Lung (tissue), 12 donors: ENCODE results near the gene GSE1. TPM values are rescaled to one million over a fixed set of nuclear protein-coding genes. Genes with fewer than 3 reads are reported as not detected.

Source experiments
- ATAC-seq: fragments of 200-7000 bp; cut with Tn5 transposase; one replicate; pipeline ENCODE4 v1.9.1; 2020; ENCODE audit warnings: moderate number of reproducible peaks; ENCODE audit not compliant: insufficient read depth, low FRiP score
- DNase-seq, 3 donors: peaks; one replicate each; pipeline ENCODE4 v3.0.0-alpha.2; 2013 to 2017
- H3K27ac ChIP-seq, 2 donors: one replicate each; pipeline ENCODE4 v1.5.1; 2013; ENCODE audit warnings: mild to moderate bottlenecking in 2 of 2, moderate library complexity in 2 of 2, control low read depth in 1 of 2, inconsistent platforms in 1 of 2, low read depth in 1 of 2, low read length in 1 of 2
- H3K27me3 ChIP-seq, 3 donors: one replicate each; pipeline ENCODE4 v1.5.1; 2013; ENCODE audit warnings: low read length in 2 of 3; ENCODE audit not compliant: control insufficient read depth in 3 of 3, insufficient read depth in 3 of 3
- H3K36me3 ChIP-seq, 4 donors: one replicate each; pipeline ENCODE4 v1.5.1; 2013; ENCODE audit warnings: low read length in 4 of 4, mild to moderate bottlenecking in 1 of 4, moderate library complexity in 1 of 4; ENCODE audit not compliant: control insufficient read depth in 4 of 4, insufficient read depth in 4 of 4
- H3K4me1 ChIP-seq, 5 donors: one replicate each; pipeline ENCODE4 v1.5.1; 2013; ENCODE audit warnings: low read length in 5 of 5, mild to moderate bottlenecking in 2 of 5, moderate library complexity in 1 of 5; ENCODE audit not compliant: control insufficient read depth in 5 of 5, insufficient read depth in 5 of 5
- H3K4me3 ChIP-seq: one replicate; pipeline ENCODE4 v1.5.1; 2013; ENCODE audit warnings: mild to moderate bottlenecking, control low read depth, moderate library complexity
- H3K9ac ChIP-seq, 2 donors: one replicate each; pipeline ENCODE4 v1.5.1; 2013; ENCODE audit warnings: low read length in 2 of 2, control low read depth in 1 of 2; ENCODE audit not compliant: insufficient read depth in 1 of 2
- H3K9me3 ChIP-seq, 4 donors: one replicate each; pipeline ENCODE4 v1.5.1; 2013; ENCODE audit warnings: low read length in 3 of 4, mild to moderate bottlenecking in 1 of 4, moderate library complexity in 1 of 4; ENCODE audit not compliant: control insufficient read depth in 4 of 4, insufficient read depth in 3 of 4
- CTCF ChIP-seq: IDR thresholded peaks from 2 replicates; pipeline ENCODE4 v1.5.1; 2012; ENCODE audit warnings: mild to moderate bottlenecking; ENCODE audit errors: control extremely low read depth, extremely low read depth
- WGBS, 2 donors: extraction: QIAGEN DNeasy Blood & Tissue Kit; methylation state at CpG; one replicate each; pipeline ENCODE4 v1.1.7; 2013; 5-methylcytosine and 5-hydroxymethylcytosine counted together
- polyA plus RNA-seq, 2 donors: library from polyadenylated mRNA; stranded (reverse); fragments of 200-250 nt; gene quantifications; one replicate each; pipeline ENCODE4 v1.2.1, GENCODE V29; 2013
- total RNA-seq, 2 donors: library from RNA; depleted of rRNA in 1 of 2; stranded (reverse); fragments of >200 nt in 1 of 2; gene quantifications; one replicate each; pipeline ENCODE4 v1.2.1, GENCODE V29; 2014 to 2021
- donor health status: control.
- donor health status: control.
- donor health status: Bipolar disorder and iron deficiency.
- donor health status: healthy.
- donor health status: DM: yes; HTN: yes; CAD: no.

The GSE1 gene
- total and polyA plus RNA-seq, 4 donors: 21.3 to 122 (median 74.7) TPM

GRCh38 chr16:85697431-85697830 lies 84.3 kb downstream of the GSE1 start:
- H3K4me1 ChIP-seq: peaks cover 0 to 8% (median 0%) of the 10 kb centered on the region in 5 donors
- no peak overlapping the region for H3K27ac ChIP-seq
- ATAC-seq: no peak
- WGBS, 2 donors: 68 to 81% methylated on average over 14 of the region's 14 CpGs
- H3K9me3 ChIP-seq: peaks cover 0 to 7% (median 0%) of the 10 kb centered on the region in 4 donors
- no peak overlapping the region for H3K9ac ChIP-seq
- no peak for TF ChIP-seq CTCF
- DNase-seq: no peak
- H3K36me3 ChIP-seq: no peaks in the 10 kb centered on the region
- H3K4me3 ChIP-seq: no peak overlapping the region
- peaks cover 0 to 3% (median 0%) of the 10 kb centered on the region in 3 donors for H3K27me3 ChIP-seq

- H3K36me3 ChIP-seq: no peaks in the 10 kb centered on the region
- no peak overlapping the region for H3K9ac ChIP-seq
- no peak overlapping the region for H3K4me3 ChIP-seq
- peaks cover 0 to 7% (median under 1%) of the 10 kb centered on the region in 4 donors for H3K9me3 ChIP-seq
- no peak for ATAC-seq
- DNase-seq: no peak
- 89 to 93% methylated on average over 7 of the region's 7 CpGs for WGBS, 2 donors
- H3K4me1 ChIP-seq: peaks cover 0 to 8% (median 0%) of the 10 kb centered on the region in 5 donors
- TF ChIP-seq CTCF: no peak
- peaks cover 0 to 3% (median 0%) of the 10 kb centered on the region in 3 donors for H3K27me3 ChIP-seq
- H3K27ac ChIP-seq: no peak overlapping the region
These were observed 85.4 kb downstream of the GSE1 start for GRCh38 chr16:85698459-85698891.

GRCh38 chr16:85698935-85699558 lies 85.9 kb downstream of the GSE1 start:
- Histone ChIP-seq H3K27ac (no peak overlapping the region), H3K9ac (no peak overlapping the region), H3K4me1 (peaks cover 0 to 8% (median 0%) of the 10 kb centered on the region in 5 donors), H3K4me3 (no peak overlapping the region), H3K9me3 (peaks cover 0 to 7% (median under 1%) of the 10 kb centered on the region in 4 donors), H3K36me3 (no peaks in the 10 kb centered on the region), H3K27me3 (peaks cover 0 to 3% (median 0%) of the 10 kb centered on the region in 3 donors)
- WGBS, 2 donors: 74 to 75% methylated on average over 12 of the region's 12 CpGs
- DNase-seq (no peak), ATAC-seq (no peak)
- TF ChIP-seq CTCF: no peak

GRCh38 chr16:85699628-85700027 lies 86.5 kb downstream of the GSE1 start:
- WGBS, 2 donors: 54 to 71% methylated on average over 7 of the region's 7 CpGs
- peaks cover 0 to 8% (median 0%) of the 10 kb centered on the region in 5 donors for H3K4me1 ChIP-seq
- peaks cover 0 to 7% (median under 1%) of the 10 kb centered on the region in 4 donors for H3K9me3 ChIP-seq
- no peaks in the 10 kb centered on the region for H3K27me3 ChIP-seq
- no peak overlapping the region for H3K9ac ChIP-seq
- no peak overlapping the region for H3K27ac ChIP-seq
- no peak overlapping the region for H3K4me3 ChIP-seq
- DNase-seq (peak in 2 of 3 donors; percentile 27 to 44), ATAC-seq (peak; percentile 23)
- no peaks in the 10 kb centered on the region for H3K36me3 ChIP-seq
- no peak for TF ChIP-seq CTCF
